ENCODE data around the gene XRRA1. TPM values are rescaled to one million over a fixed set of nuclear protein-coding genes. Genes with fewer than 3 reads are reported as not detected.

XRRA1 gene
- total RNA-seq, 1 donor from 2014 or later, result 50.5 TPM

GRCh38 chr11:74840486-74840885, 108.4 kb downstream of the XRRA1 start:
- Mint-ChIP-seq H3K4me1 (peaks cover 7% of the 10 kb centered on the region), H3K27ac (no peak overlapping the region), H3K27me3 (no peaks in the 10 kb centered on the region), H3K36me3 (ENCODE audit: low read depth) (peaks cover 88% of the 10 kb centered on the region), H3K9me3 (no peaks in the 10 kb centered on the region), H3K4me3 (no peak overlapping the region)
- ATAC-seq (ENCODE audit: low read depth) (no peak), DNase-seq (no peak)
- CTCF ChIA-PET, result no interaction called here
- POLR2A ChIA-PET, result no interaction called here
- TF ChIP-seq CTCF (IDR thresholded peaks at IDR 0.05), result no peak
- intact Hi-C loops (cut with micrococcal nuclease), result no loop called here

- intact Hi-C loops (cut with micrococcal nuclease), result no loop called here
- POLR2A ChIA-PET, result interaction anchor here (0.6 kb wide), 1 partner anchor 70 kb away, joined by 3 read pairs; no protein-coding TSS in a partner anchor
- Mint-ChIP-seq H3K36me3 (ENCODE audit: low read depth) (peaks cover 87% of the 10 kb centered on the region), H3K4me3 (no peak overlapping the region), H3K4me1 (peaks cover 7% of the 10 kb centered on the region), H3K27me3 (no peaks in the 10 kb centered on the region), H3K9me3 (no peaks in the 10 kb centered on the region), H3K27ac (no peak overlapping the region)
- no peak for TF ChIP-seq CTCF (IDR thresholded peaks at IDR 0.05)
- no peak for DNase-seq
- ATAC-seq (ENCODE audit: low read depth), result no peak
- CTCF ChIA-PET, result no interaction called here
Observed at GRCh38 chr11:74839971-74840370, 108.9 kb downstream of the XRRA1 start.

- Mint-ChIP-seq H3K36me3 (ENCODE audit: low read depth) (peaks cover 88% of the 10 kb centered on the region), H3K27ac (peak overlapping the region; percentile 75), H3K27me3 (no peaks in the 10 kb centered on the region), H3K4me3 (no peak overlapping the region), H3K4me1 (peaks cover 7% of the 10 kb centered on the region), H3K9me3 (no peaks in the 10 kb centered on the region)
- intact Hi-C loops (cut with micrococcal nuclease), result no loop called here
- CTCF ChIA-PET, result no interaction called here
- POLR2A ChIA-PET, result interaction anchor here (0.6 kb wide), 1 partner anchor 70 kb away, joined by 3 read pairs; no protein-coding TSS in a partner anchor
- no peak for TF ChIP-seq CTCF (IDR thresholded peaks at IDR 0.05)
- DNase-seq (no peak), ATAC-seq (ENCODE audit: low read depth) (no peak)
Observed at GRCh38 chr11:74839446-74839845, 109.4 kb downstream of the XRRA1 start.

GRCh38 chr11:74838188-74838587, 110.7 kb downstream of the XRRA1 start:
- Mint-ChIP-seq H3K9me3 (no peaks in the 10 kb centered on the region), H3K4me1 (peaks cover 7% of the 10 kb centered on the region), H3K27ac (no peak overlapping the region), H3K27me3 (no peaks in the 10 kb centered on the region), H3K4me3 (no peak overlapping the region), H3K36me3 (ENCODE audit: low read depth) (peaks cover 86% of the 10 kb centered on the region)
- DNase-seq, result no peak
- TF ChIP-seq CTCF (IDR thresholded peaks at IDR 0.05), result no peak
- no peak for ATAC-seq (ENCODE audit: low read depth)
- POLR2A ChIA-PET, result no interaction called here
- intact Hi-C loops (cut with micrococcal nuclease), result no loop called here
- CTCF ChIA-PET, result no interaction called here

GRCh38 chr11:74837191-74837590, 111.7 kb downstream of the XRRA1 start:
- intact Hi-C loops (cut with micrococcal nuclease), result no loop called here
- CTCF ChIA-PET, result no interaction called here

More at GRCh38 chr11:74837191-74837590, 111.7 kb downstream of the XRRA1 start:
- Mint-ChIP-seq H3K4me3 (no peak overlapping the region), H3K4me1 (peaks cover 7% of the 10 kb centered on the region), H3K27me3 (no peaks in the 10 kb centered on the region), H3K36me3 (ENCODE audit: low read depth) (peaks cover 84% of the 10 kb centered on the region), H3K27ac (no peak overlapping the region), H3K9me3 (no peaks in the 10 kb centered on the region)
- POLR2A ChIA-PET, result no interaction called here
- no peak for TF ChIP-seq CTCF (IDR thresholded peaks at IDR 0.05)
- DNase-seq, result no peak
- ATAC-seq (ENCODE audit: low read depth), result no peak

Measured in activated B cell treated with CpG ODN at 0.5 μM for 24 hours (primary cell).